DND-41 (cell line): ENCODE results near the gene ACP4.

Experiments
- EZH2 ChIP-seq: IDR thresholded peaks from 3 replicates; pipeline ENCODE4 v1.6.1; 2012; ENCODE audit warnings: borderline replicate concordance, low read depth, mild to moderate bottlenecking, moderate library complexity, low read length, inconsistent platforms; ENCODE audit not compliant: severe bottlenecking
- TF ChIP-seq, protein P1 (sequence below): IDR thresholded peaks from 2 replicates; pipeline ENCODE4 v1.5.1; 2012; ENCODE audit warnings: borderline replicate concordance, low read length, moderate library complexity, mild to moderate bottlenecking; ENCODE audit not compliant: poor library complexity, severe bottlenecking; ENCODE audit errors: extremely low read depth

DNA sequence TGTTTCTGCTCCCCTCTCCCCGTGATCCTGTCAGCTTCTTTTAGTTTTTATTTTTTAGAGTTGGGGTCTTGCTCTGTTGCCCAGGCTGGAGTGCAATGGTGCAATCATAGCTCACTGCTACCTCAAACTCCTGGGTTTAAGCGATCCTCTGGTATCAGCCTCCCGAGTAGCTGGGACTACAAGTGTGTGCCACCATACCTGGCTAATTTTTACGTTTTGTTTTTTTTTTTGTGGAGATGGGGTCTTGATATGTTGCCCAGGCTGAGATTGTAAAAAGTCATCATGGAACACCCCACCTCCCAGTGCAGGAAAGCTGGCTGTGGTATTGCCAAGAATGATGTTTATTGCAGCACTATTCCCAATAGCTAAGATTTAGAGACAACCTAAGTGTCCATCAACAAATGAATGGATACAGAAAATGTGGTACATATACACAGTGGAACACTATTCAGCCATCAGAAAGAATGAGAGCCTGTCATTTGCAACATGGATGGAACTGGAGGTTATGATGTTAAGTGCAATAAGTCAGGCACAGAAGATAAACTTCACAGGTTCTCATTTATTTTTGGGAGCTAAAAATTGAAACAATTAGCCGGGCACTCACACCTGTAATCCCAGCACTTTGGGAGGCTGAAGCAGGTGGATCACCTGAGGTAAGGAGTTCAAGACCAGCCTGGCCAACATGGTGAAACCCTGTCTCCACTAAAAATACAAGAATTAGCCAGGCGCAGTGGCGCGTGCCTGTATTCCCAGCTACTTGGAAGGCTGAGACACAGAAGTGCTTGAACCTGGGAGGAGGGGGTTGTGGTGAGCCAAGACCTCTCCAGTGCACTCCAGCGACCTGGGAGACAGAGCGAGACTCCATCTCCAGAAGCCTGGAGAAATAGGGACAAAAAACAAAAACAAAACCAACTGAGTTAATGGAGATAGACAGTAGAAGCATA is 49.8 kb downstream of the ACP4 start:
- TF ChIP-seq, protein P1, sequence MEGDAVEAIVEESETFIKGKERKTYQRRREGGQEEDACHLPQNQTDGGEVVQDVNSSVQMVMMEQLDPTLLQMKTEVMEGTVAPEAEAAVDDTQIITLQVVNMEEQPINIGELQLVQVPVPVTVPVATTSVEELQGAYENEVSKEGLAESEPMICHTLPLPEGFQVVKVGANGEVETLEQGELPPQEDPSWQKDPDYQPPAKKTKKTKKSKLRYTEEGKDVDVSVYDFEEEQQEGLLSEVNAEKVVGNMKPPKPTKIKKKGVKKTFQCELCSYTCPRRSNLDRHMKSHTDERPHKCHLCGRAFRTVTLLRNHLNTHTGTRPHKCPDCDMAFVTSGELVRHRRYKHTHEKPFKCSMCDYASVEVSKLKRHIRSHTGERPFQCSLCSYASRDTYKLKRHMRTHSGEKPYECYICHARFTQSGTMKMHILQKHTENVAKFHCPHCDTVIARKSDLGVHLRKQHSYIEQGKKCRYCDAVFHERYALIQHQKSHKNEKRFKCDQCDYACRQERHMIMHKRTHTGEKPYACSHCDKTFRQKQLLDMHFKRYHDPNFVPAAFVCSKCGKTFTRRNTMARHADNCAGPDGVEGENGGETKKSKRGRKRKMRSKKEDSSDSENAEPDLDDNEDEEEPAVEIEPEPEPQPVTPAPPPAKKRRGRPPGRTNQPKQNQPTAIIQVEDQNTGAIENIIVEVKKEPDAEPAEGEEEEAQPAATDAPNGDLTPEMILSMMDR = no peak
- TF ChIP-seq EZH2 = no peak
